Neuron (in vitro differentiated cells): Measurements from ENCODE around the gene NRP1.

ENCODE experiments used
- H2AFZ ChIP-seq: one replicate; pipeline ENCODE4 v1.6.1; 2013; ENCODE audit warnings: low read depth, mild to moderate bottlenecking, inconsistent platforms, low read length, moderate library complexity
- H3K27me3 ChIP-seq: one replicate; pipeline ENCODE4 v1.6.1; 2013; ENCODE audit warnings: low read length; ENCODE audit not compliant: insufficient read depth
- H3K36me3 ChIP-seq: one replicate; pipeline ENCODE4 v1.6.1; 2013; ENCODE audit warnings: low read length; ENCODE audit not compliant: insufficient read depth
- H3K4me1 ChIP-seq: one replicate; pipeline ENCODE4 v1.6.1; 2013; ENCODE audit warnings: low read length; ENCODE audit not compliant: insufficient read depth
- H3K4me3 ChIP-seq: 2 replicates; pipeline ENCODE4 v1.5.1; 2013; ENCODE audit warnings: mild to moderate bottlenecking, low read length, moderate library complexity
- H3K9me3 ChIP-seq: one replicate; pipeline ENCODE4 v1.6.1; 2013; ENCODE audit warnings: low read length

Gene NRP1

DNA sequence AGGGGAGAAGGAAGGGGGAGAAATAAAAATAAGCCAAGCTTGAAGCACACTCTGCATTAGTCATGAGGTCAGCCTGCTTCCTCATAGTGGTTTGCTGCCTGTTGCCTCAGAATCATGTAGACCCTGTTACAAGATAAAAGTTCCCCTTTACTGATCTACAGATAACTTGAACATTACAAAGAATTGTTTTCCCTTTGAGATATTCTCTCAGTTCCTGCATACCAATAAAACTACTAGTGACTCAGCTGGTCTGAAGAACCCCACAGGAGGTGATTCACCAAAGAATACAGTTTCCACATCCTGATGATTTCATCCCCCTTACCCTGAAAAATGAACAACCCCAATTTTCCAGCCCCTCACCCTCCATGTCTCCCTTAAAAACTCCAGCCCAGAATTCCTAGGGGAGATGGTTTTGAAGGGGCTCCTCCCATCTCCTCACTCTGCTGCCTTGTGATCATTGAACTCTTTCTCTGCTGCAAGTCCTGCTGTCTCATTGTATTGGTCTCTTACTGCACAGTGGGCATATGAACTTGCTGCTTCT is 31.5 kb upstream of the NRP1 start:
- Histone ChIP-seq H3K4me3 (no peak overlapping the region), H3K27me3 (no peaks in the 10 kb centered on the region), H3K9me3 (peaks cover 7% of the 10 kb centered on the region), H2AFZ (no peak overlapping the region), H3K4me1 (no peaks in the 10 kb centered on the region), H3K36me3 (no peaks in the 10 kb centered on the region)

GRCh38 chr10:33365301-33365700 is 30.8 kb upstream of the NRP1 start:
- Histone ChIP-seq H2AFZ (no peak overlapping the region), H3K9me3 (peaks cover 7% of the 10 kb centered on the region), H3K27me3 (no peaks in the 10 kb centered on the region), H3K4me1 (no peaks in the 10 kb centered on the region), H3K4me3 (no peak overlapping the region), H3K36me3 (no peaks in the 10 kb centered on the region)

DNA sequence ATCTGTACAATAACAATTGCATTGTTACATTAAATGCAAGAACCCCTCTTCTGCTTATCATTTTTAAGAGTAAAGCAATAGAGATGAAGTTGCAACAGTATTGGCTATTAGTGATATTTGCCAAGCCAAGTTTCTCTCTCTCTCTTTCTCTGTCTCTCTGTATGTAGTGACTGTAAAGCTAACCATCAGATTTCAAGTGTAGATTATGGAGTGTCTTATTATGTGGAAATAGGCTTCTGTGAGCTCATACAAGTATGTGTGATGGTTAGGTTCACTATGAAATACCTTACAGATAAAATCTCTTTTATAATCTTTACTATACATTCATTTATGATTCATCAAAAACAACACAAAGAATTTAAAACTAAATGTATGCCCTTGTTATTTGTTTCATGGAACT is 28.6 kb upstream of the NRP1 start:
- no peak overlapping the region for H2AFZ ChIP-seq
- H3K4me1 ChIP-seq, result no peaks in the 10 kb centered on the region
- H3K9me3 ChIP-seq, result peaks cover 7% of the 10 kb centered on the region
- no peaks in the 10 kb centered on the region for H3K36me3 ChIP-seq
- H3K27me3 ChIP-seq, result no peaks in the 10 kb centered on the region
- no peak overlapping the region for H3K4me3 ChIP-seq

- Histone ChIP-seq H3K4me1 (no peaks in the 10 kb centered on the region), H3K36me3 (no peaks in the 10 kb centered on the region), H3K4me3 (no peak overlapping the region), H3K27me3 (no peaks in the 10 kb centered on the region), H2AFZ (no peak overlapping the region), H3K9me3 (no peaks in the 10 kb centered on the region)
Observed at GRCh38 chr10:33358016-33358415, 23.5 kb upstream of the NRP1 start.

- Histone ChIP-seq H3K27me3 (no peaks in the 10 kb centered on the region), H2AFZ (no peak overlapping the region), H3K36me3 (no peaks in the 10 kb centered on the region), H3K4me3 (no peak overlapping the region), H3K9me3 (no peaks in the 10 kb centered on the region), H3K4me1 (no peaks in the 10 kb centered on the region)
Observed at GRCh38 chr10:33355274-33355673, 20.8 kb upstream of the NRP1 start.

DNA sequence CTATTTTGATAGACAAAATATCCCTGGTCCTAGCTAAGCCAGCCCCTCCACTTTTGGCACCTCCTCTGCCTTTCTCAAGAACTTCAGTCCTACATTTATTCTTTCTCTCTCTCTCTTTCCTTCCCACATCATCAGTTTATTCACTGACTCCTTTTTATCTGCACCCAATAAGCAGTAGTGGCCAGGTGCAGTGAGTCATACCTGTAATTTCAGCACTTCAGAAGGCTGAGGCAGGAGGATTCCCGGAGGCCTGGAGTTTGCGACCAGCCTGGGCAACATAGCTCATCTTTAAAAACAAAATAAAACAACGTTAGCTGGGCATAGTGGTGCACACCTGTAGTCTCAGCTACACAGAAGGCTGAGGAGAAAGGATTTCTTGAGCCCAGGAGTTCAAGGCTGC is 19.4 kb upstream of the NRP1 start:
- H3K4me1 ChIP-seq, result no peaks in the 10 kb centered on the region
- no peaks in the 10 kb centered on the region for H3K36me3 ChIP-seq
- no peak overlapping the region for H2AFZ ChIP-seq
- no peaks in the 10 kb centered on the region for H3K27me3 ChIP-seq
- H3K9me3 ChIP-seq, result no peaks in the 10 kb centered on the region
- H3K4me3 ChIP-seq, result no peak overlapping the region

DNA sequence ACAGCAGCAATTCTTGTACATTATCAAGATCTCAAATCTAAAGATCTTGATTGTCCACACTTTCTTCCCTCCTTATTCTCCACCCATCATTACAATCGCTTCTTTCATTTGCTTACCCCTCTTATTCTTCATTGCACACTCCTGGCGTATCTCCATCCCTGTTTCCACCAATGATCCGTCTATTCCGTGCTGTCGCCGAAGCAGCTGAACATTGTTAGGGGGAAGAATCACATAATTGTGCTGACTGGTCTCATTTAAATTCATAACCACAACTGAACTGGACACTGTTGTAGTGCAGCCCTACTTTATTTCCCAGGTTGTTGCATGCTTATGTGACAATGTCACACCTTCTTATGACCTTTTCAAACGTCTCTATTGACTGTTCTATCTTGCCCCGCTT is 18.9 kb upstream of the NRP1 start:
- no peak overlapping the region for H3K4me3 ChIP-seq
- H2AFZ ChIP-seq, result no peak overlapping the region
- no peaks in the 10 kb centered on the region for H3K9me3 ChIP-seq
- H3K27me3 ChIP-seq, result no peaks in the 10 kb centered on the region
- no peaks in the 10 kb centered on the region for H3K36me3 ChIP-seq
- no peaks in the 10 kb centered on the region for H3K4me1 ChIP-seq

DNA sequence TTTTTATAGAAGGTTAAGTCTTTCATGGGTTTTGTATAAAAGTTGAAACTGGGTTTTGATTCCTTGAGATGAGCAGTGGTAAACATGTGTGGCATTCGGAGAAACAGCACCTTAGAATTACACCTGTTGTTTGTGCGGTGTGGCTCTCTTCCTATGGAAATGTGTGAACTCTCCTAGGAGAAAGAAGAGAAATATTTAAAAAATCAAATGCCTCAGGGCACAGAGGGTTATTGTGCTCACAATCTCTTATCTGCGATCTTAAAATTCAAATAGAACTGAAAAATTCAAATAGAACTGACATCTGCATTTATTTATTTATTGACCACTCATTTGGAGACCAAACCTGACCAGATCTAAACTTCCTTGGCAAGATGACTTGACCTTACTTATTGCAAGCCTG is 18.1 kb upstream of the NRP1 start:
- no peaks in the 10 kb centered on the region for H3K4me1 ChIP-seq
- no peak overlapping the region for H3K4me3 ChIP-seq
- H2AFZ ChIP-seq, result no peak overlapping the region
- no peaks in the 10 kb centered on the region for H3K27me3 ChIP-seq
- H3K36me3 ChIP-seq, result no peaks in the 10 kb centered on the region
- no peaks in the 10 kb centered on the region for H3K9me3 ChIP-seq

GRCh38 chr10:33352175-33352574 is 17.7 kb upstream of the NRP1 start:
- Histone ChIP-seq H3K4me3 (no peak overlapping the region), H3K27me3 (no peaks in the 10 kb centered on the region), H3K9me3 (no peaks in the 10 kb centered on the region), H2AFZ (no peak overlapping the region), H3K4me1 (no peaks in the 10 kb centered on the region), H3K36me3 (no peaks in the 10 kb centered on the region)

GRCh38 chr10:33350041-33350440 is 15.6 kb upstream of the NRP1 start:
- H3K4me3 ChIP-seq, result no peak overlapping the region
- H3K9me3 ChIP-seq, result no peaks in the 10 kb centered on the region
- H3K4me1 ChIP-seq, result no peaks in the 10 kb centered on the region
- H3K36me3 ChIP-seq, result no peaks in the 10 kb centered on the region
- no peak overlapping the region for H2AFZ ChIP-seq
- no peaks in the 10 kb centered on the region for H3K27me3 ChIP-seq

DNA sequence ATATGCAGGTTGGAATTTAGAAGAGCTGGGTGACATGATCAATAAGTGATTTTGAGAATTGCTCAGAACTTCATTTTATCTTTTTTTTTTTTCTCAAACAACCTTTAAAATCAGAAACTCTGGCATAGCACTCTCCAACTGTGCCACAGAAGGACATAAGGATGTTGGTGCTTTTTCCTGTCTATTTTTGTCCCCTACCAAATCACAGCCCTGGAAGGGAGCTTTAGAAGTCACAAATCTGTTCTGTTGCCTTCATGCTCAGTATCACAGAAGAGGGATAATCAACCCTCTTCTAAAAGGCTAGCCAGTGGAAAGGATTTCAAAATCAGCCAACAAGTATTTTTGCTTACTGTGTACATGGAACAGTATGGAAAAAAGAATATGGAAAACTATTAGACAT is 14.8 kb upstream of the NRP1 start:
- peaks cover 2% of the 10 kb centered on the region for H3K9me3 ChIP-seq
- no peaks in the 10 kb centered on the region for H3K27me3 ChIP-seq
- no peaks in the 10 kb centered on the region for H3K36me3 ChIP-seq
- no peak overlapping the region for H3K4me3 ChIP-seq
- no peaks in the 10 kb centered on the region for H3K4me1 ChIP-seq
- H2AFZ ChIP-seq, result no peak overlapping the region

- no peak overlapping the region for H2AFZ ChIP-seq
- no peak overlapping the region for H3K4me3 ChIP-seq
- no peaks in the 10 kb centered on the region for H3K27me3 ChIP-seq
- peaks cover 3% of the 10 kb centered on the region for H3K4me1 ChIP-seq
- H3K36me3 ChIP-seq, result no peaks in the 10 kb centered on the region
- H3K9me3 ChIP-seq, result peaks cover 2% of the 10 kb centered on the region
Observed at GRCh38 chr10:33347211-33347610, 12.7 kb upstream of the NRP1 start.

DNA sequence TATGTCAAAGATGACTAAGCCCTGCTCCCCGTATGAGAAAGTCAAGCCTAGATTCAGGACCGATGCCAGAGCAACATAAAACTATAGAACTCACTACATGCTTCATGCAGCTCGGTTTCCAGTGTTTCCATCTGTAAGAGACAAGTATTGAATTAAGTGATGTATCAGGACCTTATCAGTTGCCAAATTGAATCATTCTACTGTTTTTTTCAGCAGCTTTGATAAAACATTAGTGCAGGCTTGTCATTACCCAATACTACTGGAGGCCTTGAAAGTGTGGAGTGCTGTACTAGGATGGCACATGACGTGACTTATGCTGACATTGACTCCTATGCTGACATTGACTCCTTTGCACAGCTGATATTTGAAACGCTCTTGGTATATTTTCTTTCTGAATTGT is 10.8 kb upstream of the NRP1 start:
- no peaks in the 10 kb centered on the region for H3K36me3 ChIP-seq
- H3K27me3 ChIP-seq, result no peaks in the 10 kb centered on the region
- no peak overlapping the region for H2AFZ ChIP-seq
- H3K4me3 ChIP-seq, result no peak overlapping the region
- peaks cover 2% of the 10 kb centered on the region for H3K9me3 ChIP-seq
- H3K4me1 ChIP-seq, result peaks cover 9% of the 10 kb centered on the region

DNA sequence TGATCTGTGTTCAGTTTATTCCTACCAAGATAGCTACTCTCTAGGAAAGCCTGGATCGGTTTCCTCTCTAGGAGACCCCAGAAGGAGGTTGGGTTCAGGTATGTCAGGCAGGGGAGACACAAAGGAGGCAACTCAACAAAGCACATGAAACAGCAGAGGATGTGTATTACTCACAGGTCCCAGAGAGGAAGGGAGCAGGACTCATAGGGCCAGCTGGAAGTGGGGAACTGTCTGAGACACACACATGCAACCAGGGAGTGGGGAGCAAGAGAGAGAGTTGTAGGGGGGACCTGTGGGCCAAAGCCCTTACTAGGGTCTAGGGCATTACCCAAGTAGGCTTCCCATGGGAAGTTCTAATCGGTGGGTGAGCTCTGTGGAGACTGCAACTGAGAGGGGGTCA is 10.2 kb upstream of the NRP1 start:
- no peaks in the 10 kb centered on the region for H3K36me3 ChIP-seq
- peaks cover 2% of the 10 kb centered on the region for H3K9me3 ChIP-seq
- H2AFZ ChIP-seq, result no peak overlapping the region
- no peak overlapping the region for H3K4me3 ChIP-seq
- H3K27me3 ChIP-seq, result no peaks in the 10 kb centered on the region
- peaks cover 9% of the 10 kb centered on the region for H3K4me1 ChIP-seq
